Tibial nerve (tissue), 3 donors: ENCODE results near the gene HNRNPH1.

Experiments used
- CTCF ChIP-seq, 5 experiments: fragments of 200-600 bp in 3 of 5; fragments of 450-650 bp in 2 of 5; sonication (generic) in 3 of 5; IDR thresholded peaks; one replicate each; pipeline ENCODE4 v1.5.1; 2016 to 2019; ENCODE audit warnings: antibody characterized with exemption in 5 of 5, mild to moderate bottlenecking in 3 of 5, moderate library complexity in 2 of 5
- POLR2A ChIP-seq, 2 donors: fragments of 450-650 bp; IDR thresholded peaks; one replicate each; pipeline ENCODE4 v1.6.1; 2017; ENCODE audit warnings: antibody characterized with exemption in 2 of 2, mild to moderate bottlenecking in 2 of 2, moderate library complexity in 2 of 2

GRCh38 chr5:179648410-179648809 is 24.9 kb upstream of the HNRNPH1 start:
- TF ChIP-seq POLR2A (IDR thresholded peaks at IDR 0.05): no peak
- no peak for TF ChIP-seq CTCF (IDR thresholded peaks at IDR 0.05)
